CD4-positive, alpha-beta T cell treated with Interferon gamma for 1 hour (primary cell): Measurements from ENCODE around the gene MOB3C.

Experiments
- DNase-seq: peaks from one replicate; pipeline ENCODE4 v3.0.0-alpha.2; 2020

The MOB3C gene

DNA sequence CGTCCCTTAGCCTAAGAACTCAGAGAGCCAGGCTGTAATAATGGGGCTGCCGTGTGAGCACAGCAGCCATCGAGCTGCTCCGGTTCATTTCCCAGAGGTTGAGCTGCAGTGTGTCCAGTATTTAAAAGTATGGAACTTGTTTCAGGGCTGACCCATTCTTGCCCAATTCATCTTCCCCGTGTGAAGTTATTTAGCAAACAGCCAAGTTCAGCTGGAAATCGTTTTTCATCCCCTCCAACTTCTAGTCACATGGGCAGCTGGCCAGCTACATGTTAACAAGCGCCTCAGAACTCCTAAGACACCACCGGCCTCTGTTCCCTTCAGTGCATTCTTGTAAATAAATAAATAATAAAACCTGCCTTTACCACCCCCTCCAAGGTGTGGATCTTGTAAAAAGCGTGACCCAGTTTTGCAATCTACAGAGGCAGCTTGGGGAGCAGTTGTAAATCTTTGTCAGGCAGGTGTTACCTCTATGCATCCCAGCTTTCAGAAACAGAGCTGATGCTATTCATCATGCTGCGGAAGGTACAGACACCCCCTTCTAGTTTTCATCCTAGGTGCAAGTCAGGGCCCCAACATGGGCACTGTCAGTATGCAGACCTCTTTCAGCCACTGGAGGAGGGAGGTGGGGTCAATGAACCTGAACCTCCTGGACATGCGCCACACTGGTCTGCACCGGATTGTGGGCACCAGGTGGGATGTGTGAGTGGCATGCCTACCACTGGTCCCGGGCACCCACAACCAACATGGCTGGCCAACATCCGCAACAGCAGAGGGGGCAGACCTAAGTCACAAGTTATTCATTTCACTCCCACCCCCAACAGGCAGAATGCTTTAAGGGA is 46.5 kb downstream of the MOB3C start:
- no peak for DNase-seq

- DNase-seq: no peak
These were observed 47.5 kb downstream of the MOB3C start for GRCh38 chr1:46569116-46569515.

DNA sequence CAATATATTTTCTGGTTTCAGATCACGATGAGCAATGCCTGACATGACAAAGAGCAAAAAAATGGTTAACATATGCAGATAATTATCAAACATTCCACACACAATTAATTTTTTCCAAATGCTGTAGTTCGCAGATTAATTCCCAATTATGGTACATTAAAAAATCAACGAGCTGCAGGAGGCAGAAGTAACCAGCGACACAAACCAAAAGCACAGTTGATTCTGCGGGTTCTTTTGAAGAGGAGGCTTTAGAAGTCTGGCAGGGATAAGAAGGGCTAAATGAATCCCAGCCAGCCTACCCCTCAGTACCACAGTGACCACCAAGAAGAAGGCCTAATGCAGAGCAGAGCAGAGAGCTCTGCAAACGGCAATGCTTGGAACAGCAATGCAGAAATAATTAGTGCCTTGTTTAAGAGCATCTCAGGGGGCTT is 48.1 kb downstream of the MOB3C start:
- DNase-seq: no peak

- no peak for DNase-seq
These were observed 53.3 kb downstream of the MOB3C start for GRCh38 chr1:46563341-46563740.

GRCh38 chr1:46562498-46562897 is 54.1 kb downstream of the MOB3C start:
- no peak for DNase-seq

- DNase-seq: no peak
These were observed 57.6 kb downstream of the MOB3C start for GRCh38 chr1:46558966-46559365.

DNA sequence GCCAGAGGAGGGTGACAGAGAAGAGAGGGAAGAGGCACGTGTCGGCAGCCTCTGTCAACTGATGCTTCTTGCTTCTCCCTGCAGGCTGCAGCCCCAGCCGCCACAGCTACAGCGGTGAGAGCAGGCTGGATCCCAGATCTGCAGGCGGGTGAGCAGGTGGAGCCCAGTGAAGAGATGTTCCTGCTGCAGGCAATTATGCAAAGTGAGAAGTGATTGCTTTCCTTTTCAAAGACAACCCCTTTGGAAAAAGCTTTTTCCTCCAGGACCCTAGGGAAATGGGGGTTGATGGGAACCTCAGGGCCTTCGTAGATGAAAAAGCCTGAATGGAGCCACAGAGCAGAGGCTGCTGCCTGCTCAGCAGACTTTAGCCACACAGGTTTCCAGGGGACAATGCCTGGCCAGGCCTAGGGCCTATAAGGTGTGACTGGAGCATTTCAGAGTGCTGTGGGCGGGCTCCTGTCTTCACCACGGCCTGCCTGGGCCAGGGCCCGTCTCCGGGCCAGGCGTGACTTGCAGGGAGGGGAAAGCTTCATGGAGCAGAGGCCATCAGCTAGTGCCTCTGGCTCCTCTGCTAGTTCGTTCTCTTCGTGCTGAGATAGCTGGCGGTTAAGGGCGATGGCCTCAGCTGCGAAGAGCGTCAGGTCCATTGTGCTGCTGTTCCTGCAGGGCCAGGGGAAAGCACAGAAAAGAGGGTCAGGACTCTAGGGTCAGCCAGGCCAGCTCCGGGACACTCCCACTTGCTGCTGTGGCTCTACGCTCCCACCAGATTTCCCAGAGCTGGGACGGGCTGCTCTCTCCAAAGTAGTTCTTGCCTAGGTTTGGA is 58.3 kb downstream of the MOB3C start:
- DNase-seq: no peak
